ENCODE data around the gene ARID1B.

ARID1B gene

GRCh38 chr6:156735751-156736150, 41.4 kb upstream of the ARID1B start:
- peaks cover 4% of the 10 kb centered on the region for H3K9me3 ChIP-seq (ENCODE audit: severe bottlenecking)
- TF ChIP-seq CTCF (IDR thresholded peaks at IDR 0.05; ENCODE audit: poor library complexity, severe bottlenecking) = no peak
- no peak for DNase-seq (ENCODE audit: low spot score)
- no peak overlapping the region for H3K27ac ChIP-seq (ENCODE audit: poor library complexity, severe bottlenecking)
- no peak overlapping the region for H3K4me3 ChIP-seq (ENCODE audit: severe bottlenecking)
- no peaks in the 10 kb centered on the region for H3K27me3 ChIP-seq (ENCODE audit: insufficient read depth, poor library complexity, severe bottlenecking)
- 0 out of 2 replicates have a peak, but pooled peaks cover 2% of the 10 kb centered on the region for H3K36me3 ChIP-seq (ENCODE audit: low read depth)
- H3K4me1 ChIP-seq (ENCODE audit: insufficient read depth, poor library complexity, severe bottlenecking) = peaks cover 4% of the 10 kb centered on the region
- no peak for ATAC-seq (ENCODE audit: low read depth)

GRCh38 chr6:156740604-156741003, 36.6 kb upstream of the ARID1B start:
- no peaks in the 10 kb centered on the region for H3K4me1 ChIP-seq (ENCODE audit: insufficient read depth, poor library complexity, severe bottlenecking)
- 0 out of 2 replicates have a peak, but pooled peaks cover 2% of the 10 kb centered on the region for H3K36me3 ChIP-seq (ENCODE audit: low read depth)
- ATAC-seq (ENCODE audit: low read depth) = no peak
- no peak for DNase-seq (ENCODE audit: low spot score)
- no peak overlapping the region for H3K4me3 ChIP-seq (ENCODE audit: severe bottlenecking)
- no peak overlapping the region for H3K27ac ChIP-seq (ENCODE audit: poor library complexity, severe bottlenecking)
- no peaks in the 10 kb centered on the region for H3K27me3 ChIP-seq (ENCODE audit: insufficient read depth, poor library complexity, severe bottlenecking)
- TF ChIP-seq CTCF (IDR thresholded peaks at IDR 0.05; ENCODE audit: poor library complexity, severe bottlenecking) = no peak
- peaks cover 5% of the 10 kb centered on the region for H3K9me3 ChIP-seq (ENCODE audit: severe bottlenecking)

GRCh38 chr6:156741287-156742073, 35.7 kb upstream of the ARID1B start:
- H3K36me3 ChIP-seq (ENCODE audit: low read depth) = 0 out of 2 replicates have a peak, but pooled peaks cover 2% of the 10 kb centered on the region
- H3K27me3 ChIP-seq (ENCODE audit: insufficient read depth, poor library complexity, severe bottlenecking) = no peaks in the 10 kb centered on the region
- no peaks in the 10 kb centered on the region for H3K4me1 ChIP-seq (ENCODE audit: insufficient read depth, poor library complexity, severe bottlenecking)
- no peak for TF ChIP-seq CTCF (IDR thresholded peaks at IDR 0.05; ENCODE audit: poor library complexity, severe bottlenecking)
- H3K9me3 ChIP-seq (ENCODE audit: severe bottlenecking) = peaks cover 5% of the 10 kb centered on the region
- H3K4me3 ChIP-seq (ENCODE audit: severe bottlenecking) = no peak overlapping the region
- H3K27ac ChIP-seq (ENCODE audit: poor library complexity, severe bottlenecking) = no peak overlapping the region
- DNase-seq (ENCODE audit: low spot score) (no peak), ATAC-seq (ENCODE audit: low read depth) (no peak)

- no peak for ATAC-seq (ENCODE audit: low read depth)
- Histone ChIP-seq H3K4me1 (ENCODE audit: insufficient read depth, poor library complexity, severe bottlenecking) (no peaks in the 10 kb centered on the region), H3K9me3 (ENCODE audit: severe bottlenecking) (no peaks in the 10 kb centered on the region), H3K27me3 (ENCODE audit: insufficient read depth, poor library complexity, severe bottlenecking) (no peaks in the 10 kb centered on the region), H3K36me3 (ENCODE audit: low read depth) (no peaks in the 10 kb centered on the region), H3K4me3 (ENCODE audit: severe bottlenecking) (no peak overlapping the region), H3K27ac (ENCODE audit: poor library complexity, severe bottlenecking) (no peak overlapping the region)
- DNase-seq (ENCODE audit: low spot score) = no peak
- no peak for TF ChIP-seq CTCF (IDR thresholded peaks at IDR 0.05; ENCODE audit: poor library complexity, severe bottlenecking)
Measured at GRCh38 chr6:156747715-156748114, 29.5 kb upstream of the ARID1B start.

- no peaks in the 10 kb centered on the region for H3K9me3 ChIP-seq (ENCODE audit: severe bottlenecking)
- no peak overlapping the region for H3K27ac ChIP-seq (ENCODE audit: poor library complexity, severe bottlenecking)
- H3K27me3 ChIP-seq (ENCODE audit: insufficient read depth, poor library complexity, severe bottlenecking) = no peaks in the 10 kb centered on the region
- no peak for TF ChIP-seq CTCF (IDR thresholded peaks at IDR 0.05; ENCODE audit: poor library complexity, severe bottlenecking)
- no peak overlapping the region for H3K4me3 ChIP-seq (ENCODE audit: severe bottlenecking)
- H3K4me1 ChIP-seq (ENCODE audit: insufficient read depth, poor library complexity, severe bottlenecking) = no peaks in the 10 kb centered on the region
- ATAC-seq (ENCODE audit: low read depth) (no peak), DNase-seq (ENCODE audit: low spot score) (no peak)
- no peaks in the 10 kb centered on the region for H3K36me3 ChIP-seq (ENCODE audit: low read depth)
Measured at GRCh38 chr6:156748504-156748903, 28.7 kb upstream of the ARID1B start.
